Stimulated activated CD8-positive, alpha-beta memory T cell treated with anti-CD3 and anti-CD28 coated beads, Interleukin-15, amount 100 ng/mL, for 48 hours (primary cell): ENCODE results near the gene TPGS1.

Source experiments
- DNase-seq, 2 donors: peaks; one replicate each; pipeline ENCODE4 v3.0.0-alpha.2; 2020; ENCODE audit warnings: low read depth in 2 of 2

Gene TPGS1

GRCh38 chr19:518598-519231, 11.4 kb downstream of the TPGS1 start:
- peak; percentile 51 for DNase-seq

GRCh38 chr19:519449-519865, 12.2 kb downstream of the TPGS1 start:
- no peak for DNase-seq

- DNase-seq: no peak
These were observed 15.4 kb downstream of the TPGS1 start for GRCh38 chr19:522726-523125.

- DNase-seq: no peak
These were observed 16.9 kb downstream of the TPGS1 start for GRCh38 chr19:524062-524674.

GRCh38 chr19:525029-525428, 17.7 kb downstream of the TPGS1 start:
- DNase-seq: no peak

GRCh38 chr19:525857-526419, 18.6 kb downstream of the TPGS1 start:
- no peak for DNase-seq

- no peak for DNase-seq
These were observed 23.1 kb downstream of the TPGS1 start for GRCh38 chr19:530134-531008.

GRCh38 chr19:531009-531752, 23.9 kb downstream of the TPGS1 start:
- DNase-seq: peak; percentile 82 to 87

GRCh38 chr19:531753-532560, 24.7 kb downstream of the TPGS1 start, which contains the start of gene CDC34:
Gene CDC34, plus strand, starts transcription at chr19:531760. Its CDS starts 172 bp downstream, at chr19:531932.
- no peak for DNase-seq

GRCh38 chr19:532561-533363, 25.5 kb downstream of the TPGS1 start:
- DNase-seq: no peak

GRCh38 chr19:533364-534058, 26.2 kb downstream of the TPGS1 start:
- no peak for DNase-seq

GRCh38 chr19:534088-534487, 26.8 kb downstream of the TPGS1 start:
- DNase-seq: no peak

GRCh38 chr19:535017-535835, 27.9 kb downstream of the TPGS1 start:
- no peak for DNase-seq

GRCh38 chr19:536031-536880, 29.0 kb downstream of the TPGS1 start:
- DNase-seq: no peak

- no peak for DNase-seq
These were observed 29.6 kb downstream of the TPGS1 start for GRCh38 chr19:536881-537404.

GRCh38 chr19:538641-539428, 31.5 kb downstream of the TPGS1 start:
- no peak for DNase-seq
